DOHH2 (cell line): Measurements from ENCODE around the gene LRMDA.

Experiments used
- H3F3A ChIP-seq: fragments of 200-600 bp; sonication (generic), shearing (Covaris generic); 2 replicates; pipeline ENCODE4 v1.6.0; 2016; ENCODE audit warnings: antibody characterized with exemption, mild to moderate bottlenecking; ENCODE audit not compliant: control insufficient read depth, insufficient read depth
- H3K27ac ChIP-seq: fragments of 200-600 bp; sonication (generic); 2 replicates; pipeline ENCODE4 v1.5.1; 2014; ENCODE audit warnings: low read depth, mild to moderate bottlenecking, low read length, moderate library complexity
- H3K27me3 ChIP-seq: fragments of 200-600 bp; sonication (generic); 2 replicates; pipeline ENCODE4 v1.6.1; 2014; ENCODE audit warnings: mild to moderate bottlenecking, low read length, mixed read lengths; ENCODE audit not compliant: control insufficient read depth
- H3K36me3 ChIP-seq: fragments of 200-600 bp; sonication (generic); 2 replicates; pipeline ENCODE4 v1.6.1; 2014; ENCODE audit warnings: mild to moderate bottlenecking, low read length, moderate library complexity, mixed read lengths; ENCODE audit not compliant: control insufficient read depth
- H3K4me1 ChIP-seq: fragments of 200-600 bp; sonication (generic); 2 replicates; pipeline ENCODE4 v1.6.1; 2014; ENCODE audit warnings: mild to moderate bottlenecking, low read length, mixed read lengths; ENCODE audit not compliant: control insufficient read depth
- H3K4me2 ChIP-seq: fragments of 200-600 bp; sonication (generic); 2 replicates; pipeline ENCODE4 v1.6.0; 2014; ENCODE audit warnings: mild to moderate bottlenecking, low read length, moderate library complexity
- H3K4me3 ChIP-seq: fragments of 200-600 bp; sonication (generic); 2 replicates; pipeline ENCODE4 v1.5.1; 2014; ENCODE audit warnings: mild to moderate bottlenecking, low read length, mixed read lengths
- H3K79me2 ChIP-seq: fragments of 200-600 bp; sonication (generic); 2 replicates; pipeline ENCODE4 v1.6.1; 2014; ENCODE audit warnings: mild to moderate bottlenecking, low read length, mixed read lengths; ENCODE audit not compliant: control insufficient read depth
- H3K9me2 ChIP-seq: fragments of 200-600 bp; sonication (generic); replicated peaks from 2 replicates; pipeline ENCODE4 v1.6.1; 2014; ENCODE audit warnings: mild to moderate bottlenecking, low read length, mixed read lengths; ENCODE audit not compliant: control insufficient read depth
- H3K9me3 ChIP-seq: fragments of 200-600 bp; sonication (generic); 2 replicates; pipeline ENCODE4 v1.6.1; 2014; ENCODE audit warnings: antibody characterized with exemption, low read length, mixed read lengths; ENCODE audit not compliant: control insufficient read depth, insufficient read depth
- H4K20me1 ChIP-seq: fragments of 200-600 bp; sonication (generic); 2 replicates; pipeline ENCODE4 v1.6.0; 2014; ENCODE audit warnings: low read depth, mild to moderate bottlenecking, antibody characterized with exemption, low read length, moderate library complexity; ENCODE audit not compliant: control insufficient read depth, insufficient read depth
- CTCF ChIP-seq: fragments of 200-600 bp; sonication (generic); IDR thresholded peaks from one replicate; pipeline ENCODE4 v1.5.1; 2014; ENCODE audit warnings: antibody characterized with exemption, mild to moderate bottlenecking, low read depth, low read length; ENCODE audit not compliant: poor library complexity, severe bottlenecking
- EZH2phosphoT487 ChIP-seq: fragments of 200-600 bp; sonication (generic); IDR thresholded peaks from 2 replicates; pipeline ENCODE4 v1.6.1; 2017; ENCODE audit warnings: borderline replicate concordance, mild to moderate bottlenecking, antibody characterized with exemption, low read length, moderate library complexity, mixed read lengths

LRMDA gene

GRCh38 chr10:75688506-75689300 is 257.3 kb downstream of the LRMDA start:
- no peak overlapping the region for H3K4me3 ChIP-seq
- no peaks in the 10 kb centered on the region for H3K9me3 ChIP-seq
- TF ChIP-seq EZH2phosphoT487: no peak
- no peak for TF ChIP-seq CTCF
- no peak overlapping the region for H3K27ac ChIP-seq
- no peaks in the 10 kb centered on the region for H3K4me1 ChIP-seq
- H3K27me3 ChIP-seq: no peaks in the 10 kb centered on the region
- H3K4me2 ChIP-seq: no peak overlapping the region
- H3K79me2 ChIP-seq: no peaks in the 10 kb centered on the region
- H3F3A ChIP-seq: no peaks in the 10 kb centered on the region
- no peaks in the 10 kb centered on the region for H3K9me2 ChIP-seq
- no peaks in the 10 kb centered on the region for H4K20me1 ChIP-seq
- no peaks in the 10 kb centered on the region for H3K36me3 ChIP-seq

- H3K4me2 ChIP-seq: no peak overlapping the region
- H3K36me3 ChIP-seq: no peaks in the 10 kb centered on the region
- H3K27ac ChIP-seq: no peak overlapping the region
- no peaks in the 10 kb centered on the region for H3F3A ChIP-seq
- TF ChIP-seq CTCF (no peak), EZH2phosphoT487 (no peak)
- no peaks in the 10 kb centered on the region for H3K9me2 ChIP-seq
- no peaks in the 10 kb centered on the region for H3K79me2 ChIP-seq
- no peaks in the 10 kb centered on the region for H3K4me1 ChIP-seq
- H3K4me3 ChIP-seq: no peak overlapping the region
- H3K27me3 ChIP-seq: no peaks in the 10 kb centered on the region
- H3K9me3 ChIP-seq: no peaks in the 10 kb centered on the region
- H4K20me1 ChIP-seq: no peaks in the 10 kb centered on the region
Measured at GRCh38 chr10:75693489-75693888, 262.1 kb downstream of the LRMDA start.

- H4K20me1 ChIP-seq: no peaks in the 10 kb centered on the region
- H3K4me1 ChIP-seq: no peaks in the 10 kb centered on the region
- H3K27me3 ChIP-seq: no peaks in the 10 kb centered on the region
- H3K9me2 ChIP-seq: no peaks in the 10 kb centered on the region
- H3K4me3 ChIP-seq: no peak overlapping the region
- H3K4me2 ChIP-seq: no peak overlapping the region
- no peaks in the 10 kb centered on the region for H3K9me3 ChIP-seq
- no peaks in the 10 kb centered on the region for H3K36me3 ChIP-seq
- H3K27ac ChIP-seq: no peak overlapping the region
- no peaks in the 10 kb centered on the region for H3K79me2 ChIP-seq
- H3F3A ChIP-seq: no peaks in the 10 kb centered on the region
- TF ChIP-seq CTCF: no peak
- no peak for TF ChIP-seq EZH2phosphoT487
Measured at GRCh38 chr10:75694269-75694668, 262.8 kb downstream of the LRMDA start.
